HCT116 (cell line): ENCODE results near the gene SRCAP. TPM values are rescaled to one million over a fixed set of nuclear protein-coding genes. Genes with fewer than 3 reads are reported as not detected.

Source experiments
- ATAC-seq: fragments of 200-7000 bp; cut with Tn5 transposase; 2 replicates; pipeline ENCODE4 v1.9.1; 2020; ENCODE audit warnings: mild to moderate bottlenecking, moderate library complexity
- BruUV-seq: library from RNA; stranded (reverse); fragments of 400-500 nt; replicated peaks from 2 replicates; lab custom pipeline; 2021; lab: Mats Ljungman, UMichigan
- CTCF ChIA-PET: fragments of 300-600 bp; sonication (Branson Sonifier 250); formaldehyde crosslinking; loops from one replicate; lab custom pipeline; 2021; ENCODE audit warnings: antibody characterized with exemption; lab: Charles Lee
- POLR2A ChIA-PET: fragments of 300-600, 350-600 bp; sonication (Branson Sonifier 250); formaldehyde crosslinking; loops from one replicate; lab custom pipeline; 2021; ENCODE audit warnings: antibody characterized with exemption; lab: Charles Lee
- RAD21 ChIA-PET, 2 experiments: fragments of 300-600 bp; sonication (Branson Sonifier 250); formaldehyde crosslinking; loops; one replicate each; lab custom pipeline; 2023; ENCODE audit warnings: low total read pairs in 2 of 2; ENCODE audit not compliant: uncharacterized antibody in 2 of 2, unreplicated experiment in 2 of 2, low non-redundant PET in 1 of 2; lab: Charles Lee
- DNase-seq: peaks from one replicate; pipeline ENCODE4 v3.0.0-alpha.2; 2010; ENCODE audit warnings: low read depth, low spot score
- H2AFZ ChIP-seq: fragments of 200-600 bp; shearing (Covaris generic), sonication (generic); 2 replicates; pipeline ENCODE4 v1.6.1; 2017; ENCODE audit warnings: low read depth, mixed run types, mixed read lengths, antibody characterized with exemption, low read length; ENCODE audit not compliant: poor library complexity, severe bottlenecking
- H3K27ac ChIP-seq: 2 replicates; pipeline ENCODE4 v1.5.1; 2012; ENCODE audit warnings: low read depth, low read length
- H3K27me3 ChIP-seq: fragments of 200-600 bp; sonication (generic); 2 replicates; pipeline ENCODE4 v1.6.1; 2016; ENCODE audit warnings: mixed run types, low read length, mixed read lengths; ENCODE audit not compliant: insufficient read depth
- H3K36me3 ChIP-seq, 2 experiments: fragments of 200-500 bp in 1 of 2; fragments of 200-600 bp in 1 of 2; sonication (Bioruptor generic) in 1 of 2; sonication (generic) in 1 of 2; 2 replicates each; pipeline versions ENCODE4 v1.5.1 to v1.6.1; 2014 to 2016; ENCODE audit warnings: low read length in 2 of 2, inconsistent platforms in 1 of 2, mixed read lengths in 1 of 2, mixed run types in 1 of 2; ENCODE audit not compliant: insufficient read depth in 2 of 2, control insufficient read depth in 1 of 2
- H3K4me1 ChIP-seq, 2 experiments: fragments of 200-600 bp in 1 of 2; sonication (generic) in 1 of 2; 2 replicates each; pipeline versions ENCODE4 v1.5.1 to v1.6.1; 2012 to 2017; ENCODE audit warnings: low read length in 2 of 2, inconsistent platforms in 1 of 2, mild to moderate bottlenecking in 1 of 2, mixed read lengths in 1 of 2, mixed run types in 1 of 2, moderate library complexity in 1 of 2; ENCODE audit not compliant: insufficient read depth in 2 of 2, control insufficient read depth in 1 of 2
- H3K4me2 ChIP-seq: fragments of 200-600 bp; sonication (generic); 2 replicates; pipeline ENCODE4 v1.6.1; 2017; ENCODE audit warnings: mixed run types, low read length, mixed read lengths
- H3K4me3 ChIP-seq, 2 experiments: fragments of 200-600 bp in 1 of 2; sonication (generic) in 1 of 2; replicated peaks in 1 of 2; 2 replicates each; pipeline ENCODE4 v1.5.1; 2011 to 2016; ENCODE audit warnings: low read length in 2 of 2, control low read depth in 1 of 2, low read depth in 1 of 2, mild to moderate bottlenecking in 1 of 2, mixed read lengths in 1 of 2, mixed run types in 1 of 2
- H3K79me2 ChIP-seq: fragments of 200-600 bp; sonication (generic); 2 replicates; pipeline ENCODE4 v1.6.1; 2017; ENCODE audit warnings: mild to moderate bottlenecking, mixed run types, low read length, moderate library complexity, mixed read lengths; ENCODE audit not compliant: insufficient read depth
- H3K9ac ChIP-seq: fragments of 200-600 bp; sonication (generic); 2 replicates; pipeline ENCODE4 v1.6.1; 2016; ENCODE audit warnings: low read length, mixed read lengths
- H3K9me2 ChIP-seq: fragments of 200-600 bp; sonication (generic), shearing (Covaris generic); 2 replicates; pipeline ENCODE4 v1.6.1; 2017; ENCODE audit warnings: mixed run types, mild to moderate bottlenecking, moderate library complexity; ENCODE audit not compliant: insufficient read depth
- H3K9me3 ChIP-seq, 2 experiments: fragments of 200-500 bp in 1 of 2; fragments of 200-600 bp in 1 of 2; sonication (Bioruptor generic) in 1 of 2; sonication (generic) in 1 of 2; 2 replicates each; pipeline ENCODE4 v1.6.1; 2014 to 2017; ENCODE audit warnings: low read length in 2 of 2, mixed read lengths in 2 of 2, inconsistent platforms in 1 of 2, low read depth in 1 of 2, mild to moderate bottlenecking in 1 of 2, mixed run types in 1 of 2, moderate library complexity in 1 of 2; ENCODE audit not compliant: control insufficient read depth in 1 of 2, insufficient read depth in 1 of 2
- H4K20me1 ChIP-seq: fragments of 200-600 bp; sonication (generic), shearing (Covaris generic); 2 replicates; pipeline ENCODE4 v1.6.1; 2017; ENCODE audit warnings: mixed run types, mild to moderate bottlenecking, moderate library complexity; ENCODE audit not compliant: insufficient read depth
- CBX3 ChIP-seq: IDR thresholded peaks from 2 replicates; pipeline ENCODE4 v1.6.1; 2012; ENCODE audit warnings: low read depth
- CTCF ChIP-seq, 3 experiments: fragments of 200-600 bp in 1 of 3; sonication (generic) in 1 of 3; IDR thresholded peaks in 2 of 3; conservative IDR thresholded peaks in 1 of 3; 2 replicates each; pipeline ENCODE4 v1.5.1; 2012 to 2017; ENCODE audit warnings: low read depth in 2 of 3, low read length in 2 of 3, antibody characterized with exemption in 1 of 3, borderline replicate concordance in 1 of 3, control low read depth in 1 of 3, mild to moderate bottlenecking in 1 of 3, mixed read lengths in 1 of 3, mixed run types in 1 of 3, moderate library complexity in 1 of 3; ENCODE audit not compliant: insufficient read depth in 1 of 3
- EGR1 ChIP-seq: IDR thresholded peaks from 2 replicates; pipeline ENCODE4 v1.6.1; 2012; ENCODE audit warnings: low read depth
- ELF1 ChIP-seq: IDR thresholded peaks from 2 replicates; pipeline ENCODE4 v1.6.1; 2012; ENCODE audit warnings: low read depth, borderline replicate concordance
- FOSL1 ChIP-seq: IDR thresholded peaks from 2 replicates; pipeline ENCODE4 v1.6.1; 2012; ENCODE audit warnings: low read depth
- JUND ChIP-seq: IDR thresholded peaks from 2 replicates; pipeline ENCODE4 v1.6.1; 2012
- POLR2A ChIP-seq: IDR thresholded peaks from 2 replicates; pipeline ENCODE4 v1.7.0; 2011; ENCODE audit warnings: borderline replicate concordance; ENCODE audit not compliant: insufficient read depth, insufficient read length; ENCODE audit errors: extremely low read depth
- RAD21 ChIP-seq: IDR thresholded peaks from 2 replicates; pipeline ENCODE4 v1.6.1; 2012; ENCODE audit warnings: low read depth, mild to moderate bottlenecking
- SIN3A ChIP-seq: IDR thresholded peaks from 2 replicates; pipeline ENCODE4 v1.6.1; 2012; ENCODE audit warnings: low read depth
- YY1 ChIP-seq: IDR thresholded peaks from 2 replicates; pipeline ENCODE4 v1.6.1; 2011; ENCODE audit warnings: low read length, low read depth, moderate library complexity, mild to moderate bottlenecking; ENCODE audit not compliant: insufficient replicate concordance; ENCODE audit errors: extremely low read depth
- ZNF274 ChIP-seq: fragments of 200-500 bp; sonication (Bioruptor generic); IDR thresholded peaks from 2 replicates; pipeline ENCODE4 v1.6.1; 2014; ENCODE audit warnings: mild to moderate bottlenecking, low read depth, low read length, inconsistent platforms
- intact Hi-C: fragments of 100-400 bp; cut with micrococcal nuclease; formaldehyde crosslinking; loops from 2 replicates; pipeline ENCODE4 v1.10.0; 2022
- total RNA-seq: library from RNA; stranded (reverse); gene quantifications from one replicate; pipeline ENCODE4 v1.2.1, GENCODE V29; 2021; ENCODE audit not compliant: unreplicated experiment
- TF ChIP-seq, protein P1 (sequence below): IDR thresholded peaks from 2 replicates; pipeline ENCODE4 v1.6.1; 2012; ENCODE audit warnings: low read depth
- TF ChIP-seq, protein P2 (sequence below): IDR thresholded peaks from 2 replicates; pipeline ENCODE4 v1.6.1; 2011; ENCODE audit warnings: mild to moderate bottlenecking, low read length, moderate library complexity; ENCODE audit not compliant: insufficient replicate concordance; ENCODE audit errors: extremely low read depth

SRCAP gene
- total RNA-seq, 1 experiment from 2014 or later = 59.6 TPM

DNA sequence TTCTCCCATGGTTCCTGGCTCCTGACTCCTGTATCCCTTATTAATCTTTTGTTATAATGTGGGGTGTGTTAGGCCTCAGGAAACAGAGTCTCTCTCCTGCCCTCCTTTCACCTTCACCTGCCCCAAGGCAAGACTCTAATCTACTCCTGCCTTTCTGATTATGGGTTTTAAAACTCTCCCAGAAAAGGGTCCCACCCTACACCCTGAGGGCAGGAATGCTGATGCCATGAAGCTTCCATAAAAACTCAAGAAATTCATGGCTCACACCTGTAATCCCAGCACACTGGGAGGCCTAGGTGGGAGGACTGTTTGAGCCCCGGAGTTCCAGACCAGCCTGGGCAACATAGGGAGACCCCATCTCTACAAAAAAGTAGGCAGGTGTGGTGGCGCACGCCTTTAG lies 18.6 kb upstream of the SRCAP start:
- POLR2A ChIA-PET = no interaction called here
- Histone ChIP-seq H3K27ac (no peak overlapping the region), H3K9me2 (no peaks in the 10 kb centered on the region), H3K36me3 (no peaks in the 10 kb centered on the region), H3K9ac (no peak overlapping the region), H3K4me3 (no peak overlapping the region), H3K9me3 (no peaks in the 10 kb centered on the region), H3K4me1 (no peaks in the 10 kb centered on the region), H3K27me3 (no peaks in the 10 kb centered on the region), H4K20me1 (no peaks in the 10 kb centered on the region)
- intact Hi-C loops = no loop called here
- RAD21 ChIA-PET = no interaction called here
- CTCF ChIA-PET = no interaction called here
- no TSS peak for BruUV-seq
- TF ChIP-seq FOSL1 (no peak), RAD21 (no peak), CBX3 (no peak), JUND (no peak), POLR2A (no peak), SIN3A (no peak), EGR1 (no peak), ZNF274 (no peak), YY1 (no peak), ELF1 (no peak), CTCF (IDR thresholded peaks at IDR 0.05 in 2 of 3, conservative IDR thresholded peaks at IDR 0.05 in 1 of 3; ENCODE audit: borderline replicate concordance in 1 of 3, insufficient read depth in 1 of 3, low read depth in 2 of 3, low read length in 2 of 3) (no peak)
- TF ChIP-seq, protein P1, sequence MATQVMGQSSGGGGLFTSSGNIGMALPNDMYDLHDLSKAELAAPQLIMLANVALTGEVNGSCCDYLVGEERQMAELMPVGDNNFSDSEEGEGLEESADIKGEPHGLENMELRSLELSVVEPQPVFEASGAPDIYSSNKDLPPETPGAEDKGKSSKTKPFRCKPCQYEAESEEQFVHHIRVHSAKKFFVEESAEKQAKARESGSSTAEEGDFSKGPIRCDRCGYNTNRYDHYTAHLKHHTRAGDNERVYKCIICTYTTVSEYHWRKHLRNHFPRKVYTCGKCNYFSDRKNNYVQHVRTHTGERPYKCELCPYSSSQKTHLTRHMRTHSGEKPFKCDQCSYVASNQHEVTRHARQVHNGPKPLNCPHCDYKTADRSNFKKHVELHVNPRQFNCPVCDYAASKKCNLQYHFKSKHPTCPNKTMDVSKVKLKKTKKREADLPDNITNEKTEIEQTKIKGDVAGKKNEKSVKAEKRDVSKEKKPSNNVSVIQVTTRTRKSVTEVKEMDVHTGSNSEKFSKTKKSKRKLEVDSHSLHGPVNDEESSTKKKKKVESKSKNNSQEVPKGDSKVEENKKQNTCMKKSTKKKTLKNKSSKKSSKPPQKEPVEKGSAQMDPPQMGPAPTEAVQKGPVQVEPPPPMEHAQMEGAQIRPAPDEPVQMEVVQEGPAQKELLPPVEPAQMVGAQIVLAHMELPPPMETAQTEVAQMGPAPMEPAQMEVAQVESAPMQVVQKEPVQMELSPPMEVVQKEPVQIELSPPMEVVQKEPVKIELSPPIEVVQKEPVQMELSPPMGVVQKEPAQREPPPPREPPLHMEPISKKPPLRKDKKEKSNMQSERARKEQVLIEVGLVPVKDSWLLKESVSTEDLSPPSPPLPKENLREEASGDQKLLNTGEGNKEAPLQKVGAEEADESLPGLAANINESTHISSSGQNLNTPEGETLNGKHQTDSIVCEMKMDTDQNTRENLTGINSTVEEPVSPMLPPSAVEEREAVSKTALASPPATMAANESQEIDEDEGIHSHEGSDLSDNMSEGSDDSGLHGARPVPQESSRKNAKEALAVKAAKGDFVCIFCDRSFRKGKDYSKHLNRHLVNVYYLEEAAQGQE = no peak
- TF ChIP-seq, protein P2, sequence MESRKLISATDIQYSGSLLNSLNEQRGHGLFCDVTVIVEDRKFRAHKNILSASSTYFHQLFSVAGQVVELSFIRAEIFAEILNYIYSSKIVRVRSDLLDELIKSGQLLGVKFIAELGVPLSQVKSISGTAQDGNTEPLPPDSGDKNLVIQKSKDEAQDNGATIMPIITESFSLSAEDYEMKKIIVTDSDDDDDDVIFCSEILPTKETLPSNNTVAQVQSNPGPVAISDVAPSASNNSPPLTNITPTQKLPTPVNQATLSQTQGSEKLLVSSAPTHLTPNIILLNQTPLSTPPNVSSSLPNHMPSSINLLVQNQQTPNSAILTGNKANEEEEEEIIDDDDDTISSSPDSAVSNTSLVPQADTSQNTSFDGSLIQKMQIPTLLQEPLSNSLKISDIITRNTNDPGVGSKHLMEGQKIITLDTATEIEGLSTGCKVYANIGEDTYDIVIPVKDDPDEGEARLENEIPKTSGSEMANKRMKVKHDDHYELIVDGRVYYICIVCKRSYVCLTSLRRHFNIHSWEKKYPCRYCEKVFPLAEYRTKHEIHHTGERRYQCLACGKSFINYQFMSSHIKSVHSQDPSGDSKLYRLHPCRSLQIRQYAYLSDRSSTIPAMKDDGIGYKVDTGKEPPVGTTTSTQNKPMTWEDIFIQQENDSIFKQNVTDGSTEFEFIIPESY = no peak
- TF ChIP-seq, all 23 proteins: peak for 0
- Histone ChIP-seq H3K4me2 (no peak overlapping the region), H3K79me2 (no peaks in the 10 kb centered on the region), H2AFZ (no peak overlapping the region)
- DNase-seq = no peak
- no peak for ATAC-seq
